Activated B cell treated with CpG ODN at 0.5 μM for 24 hours (primary cell): ENCODE measurements around the gene KANSL3. TPM values are rescaled to one million over a fixed set of nuclear protein-coding genes. Genes with fewer than 3 reads are reported as not detected.

Experiments
- ATAC-seq: fragments of 200-7000 bp; cut with Tn5 transposase; one replicate; pipeline ENCODE4 v1.10.0; 2021; ENCODE audit warnings: low read depth, mild to moderate bottlenecking, moderate library complexity
- CTCF ChIA-PET: fragments of 350-600 bp; sonication (Branson Sonifier 250); formaldehyde crosslinking; loops from one replicate; lab custom pipeline; 2021; ENCODE audit warnings: antibody characterized with exemption; lab: Charles Lee
- POLR2A ChIA-PET: fragments of 350-600 bp; sonication (Branson Sonifier 250); formaldehyde crosslinking; loops from one replicate; lab custom pipeline; 2021; ENCODE audit warnings: antibody characterized with exemption; lab: Charles Lee
- DNase-seq: peaks from one replicate; pipeline ENCODE4 v3.0.0; 2022
- H3K27ac Mint-ChIP-seq: one replicate; pipeline ENCODE4 v1.8.0; 2020; ENCODE audit warnings: mixed read lengths
- H3K27me3 Mint-ChIP-seq: one replicate; pipeline ENCODE4 v1.8.0; 2021; ENCODE audit warnings: mixed read lengths
- H3K36me3 Mint-ChIP-seq: one replicate; pipeline ENCODE4 v1.8.0; 2021; ENCODE audit warnings: low read depth, mixed read lengths
- H3K4me1 Mint-ChIP-seq: one replicate; pipeline ENCODE4 v1.8.0; 2021; ENCODE audit warnings: mixed read lengths
- H3K4me3 Mint-ChIP-seq: one replicate; pipeline ENCODE4 v1.8.0; 2020; ENCODE audit warnings: mild to moderate bottlenecking, mixed read lengths
- H3K9me3 Mint-ChIP-seq: one replicate; pipeline ENCODE4 v1.8.0; 2020; ENCODE audit warnings: mixed read lengths
- intact Hi-C: fragments of 100-400 bp; cut with micrococcal nuclease; formaldehyde crosslinking; loops from one replicate; pipeline ENCODE4 v1.15.1; 2024
- total RNA-seq: library from RNA; stranded (reverse); gene quantifications from 2 replicates; pipeline ENCODE4 v1.2.3, GENCODE V29; 2022
- TF ChIP-seq, protein P1 (sequence below): fragments of 200-600 bp; IDR thresholded peaks from one replicate; pipeline ENCODE4 v1.8.0; 2022; ENCODE audit warnings: antibody characterized with exemption, mild to moderate bottlenecking

The KANSL3 gene
- total RNA-seq, 1 donor from 2014 or later, result 31.4 TPM

DNA sequence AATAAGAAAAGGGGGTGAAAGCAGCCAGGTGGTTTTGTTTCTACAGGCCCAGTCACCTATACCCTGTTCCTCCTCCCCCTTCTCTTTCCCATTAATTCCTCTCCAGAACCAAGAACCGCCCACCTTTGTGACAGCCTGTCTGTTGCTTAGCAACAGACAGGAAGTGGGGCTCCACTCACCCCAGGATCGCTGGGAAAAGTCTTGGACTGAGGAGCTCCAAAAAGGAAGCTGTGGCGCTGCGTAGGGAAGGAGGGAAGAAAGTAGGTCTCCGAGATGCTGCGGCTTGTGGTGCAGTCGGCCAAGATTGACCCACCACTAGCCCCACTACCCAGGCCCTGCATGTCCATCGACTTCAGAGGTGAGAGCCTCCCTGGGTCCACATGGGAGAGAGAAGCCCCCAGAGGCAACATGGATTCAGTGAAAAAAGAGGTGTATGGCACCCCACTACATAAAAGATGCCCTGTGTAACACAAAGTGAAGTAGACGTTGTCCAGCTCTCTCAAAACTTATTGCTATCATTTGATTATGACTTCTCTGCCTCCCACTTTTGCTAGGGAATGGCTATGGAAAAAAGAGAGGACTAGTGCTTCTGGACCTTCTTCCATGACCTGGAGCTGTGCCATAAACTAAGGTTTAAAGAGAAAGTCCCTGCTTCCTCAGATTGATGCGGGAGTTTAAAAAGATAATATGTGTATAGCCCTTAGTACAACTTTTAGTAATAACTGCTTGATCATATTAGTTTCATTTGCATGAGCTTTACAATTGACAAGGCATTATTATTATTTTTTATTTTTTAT lies 4.7 kb upstream of the KANSL3 start, which contains the start of gene FER1L5:
Gene FER1L5, plus strand, starts transcription at position 201 of the 797 bp plus-strand sequence. Its CDS starts 73 bp downstream, at position 274.
- POLR2A ChIA-PET, result no interaction called here
- Mint-ChIP-seq H3K4me1 (peaks cover 4% of the 10 kb centered on the region), H3K9me3 (no peaks in the 10 kb centered on the region), H3K4me3 (no peak within 1 kb of the TSS), H3K36me3 (no peaks in the 10 kb centered on the region), H3K27me3 (no peaks in the 10 kb centered on the region), H3K27ac (no peak within 1 kb of the TSS)
- intact Hi-C loops, result no loop called here
- TF ChIP-seq, protein P1, sequence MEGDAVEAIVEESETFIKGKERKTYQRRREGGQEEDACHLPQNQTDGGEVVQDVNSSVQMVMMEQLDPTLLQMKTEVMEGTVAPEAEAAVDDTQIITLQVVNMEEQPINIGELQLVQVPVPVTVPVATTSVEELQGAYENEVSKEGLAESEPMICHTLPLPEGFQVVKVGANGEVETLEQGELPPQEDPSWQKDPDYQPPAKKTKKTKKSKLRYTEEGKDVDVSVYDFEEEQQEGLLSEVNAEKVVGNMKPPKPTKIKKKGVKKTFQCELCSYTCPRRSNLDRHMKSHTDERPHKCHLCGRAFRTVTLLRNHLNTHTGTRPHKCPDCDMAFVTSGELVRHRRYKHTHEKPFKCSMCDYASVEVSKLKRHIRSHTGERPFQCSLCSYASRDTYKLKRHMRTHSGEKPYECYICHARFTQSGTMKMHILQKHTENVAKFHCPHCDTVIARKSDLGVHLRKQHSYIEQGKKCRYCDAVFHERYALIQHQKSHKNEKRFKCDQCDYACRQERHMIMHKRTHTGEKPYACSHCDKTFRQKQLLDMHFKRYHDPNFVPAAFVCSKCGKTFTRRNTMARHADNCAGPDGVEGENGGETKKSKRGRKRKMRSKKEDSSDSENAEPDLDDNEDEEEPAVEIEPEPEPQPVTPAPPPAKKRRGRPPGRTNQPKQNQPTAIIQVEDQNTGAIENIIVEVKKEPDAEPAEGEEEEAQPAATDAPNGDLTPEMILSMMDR, result no peak
- DNase-seq (no peak), ATAC-seq (no peak)
- CTCF ChIA-PET, result no interaction called here

DNA sequence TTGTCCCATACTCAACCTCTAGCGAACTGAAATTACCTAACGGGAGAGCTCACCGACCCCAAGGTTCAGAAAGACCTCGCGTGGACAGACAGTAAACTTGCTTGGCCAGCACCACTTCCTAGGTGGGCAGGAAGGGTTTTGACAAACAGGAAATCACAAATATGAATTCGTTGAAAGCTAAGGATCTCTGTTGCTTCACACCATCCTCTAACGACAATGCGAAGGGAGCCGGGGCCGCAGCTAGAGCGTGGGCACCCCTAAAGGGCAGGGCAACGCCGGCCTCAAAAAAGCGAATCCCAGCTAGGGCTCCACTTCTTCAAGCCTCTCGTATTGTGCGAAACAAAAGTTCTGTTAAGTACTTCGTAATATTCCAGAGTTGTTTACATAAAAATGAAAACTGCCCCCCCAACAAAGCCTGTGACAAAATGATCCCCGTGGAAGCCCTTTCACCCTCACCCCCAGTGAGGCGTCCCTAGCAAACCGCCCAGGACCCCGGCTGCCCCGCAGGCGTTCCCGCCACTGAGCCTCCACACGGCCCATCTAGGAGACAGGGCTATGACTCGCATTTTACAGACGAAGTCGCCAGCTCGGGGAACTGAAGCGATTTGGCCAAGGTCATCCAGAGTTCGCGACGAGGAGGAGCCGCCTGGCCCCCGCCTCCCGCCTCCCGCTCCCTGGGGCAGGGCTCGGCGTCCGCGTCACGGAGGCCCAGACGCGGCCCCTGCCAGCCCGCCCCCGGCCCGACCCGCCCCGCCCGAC lies 548 bp downstream of the KANSL3 start:
- POLR2A ChIA-PET, result interaction anchor here (0.6 to 2.1 kb wide), 8 partner anchors 33 to 220 kb away, joined by 3 to 14 read pairs (median 5); partner anchors contain the start of genes ANKRD39, ARID5A, CNNM3 and CNNM4
- DNase-seq (no peak), ATAC-seq (peak; percentile 82)
- intact Hi-C loops, result loop anchor here (1.0 to 5.0 kb wide), 9 partner anchors 101 to 1010 kb away; partner anchors contain the start of genes ANKRD36, ANKRD39, ARID5A and CIAO1
- TF ChIP-seq, protein P1, result no peak
- Mint-ChIP-seq H3K36me3 (peaks cover 26% of the 10 kb centered on the region), H3K9me3 (no peaks in the 10 kb centered on the region), H3K27me3 (no peaks in the 10 kb centered on the region), H3K4me3 (peak overlapping the region; percentile 93), H3K4me1 (peaks cover 36% of the 10 kb centered on the region), H3K27ac (peak overlapping the region; percentile 84)
- CTCF ChIA-PET, result no interaction called here

DNA sequence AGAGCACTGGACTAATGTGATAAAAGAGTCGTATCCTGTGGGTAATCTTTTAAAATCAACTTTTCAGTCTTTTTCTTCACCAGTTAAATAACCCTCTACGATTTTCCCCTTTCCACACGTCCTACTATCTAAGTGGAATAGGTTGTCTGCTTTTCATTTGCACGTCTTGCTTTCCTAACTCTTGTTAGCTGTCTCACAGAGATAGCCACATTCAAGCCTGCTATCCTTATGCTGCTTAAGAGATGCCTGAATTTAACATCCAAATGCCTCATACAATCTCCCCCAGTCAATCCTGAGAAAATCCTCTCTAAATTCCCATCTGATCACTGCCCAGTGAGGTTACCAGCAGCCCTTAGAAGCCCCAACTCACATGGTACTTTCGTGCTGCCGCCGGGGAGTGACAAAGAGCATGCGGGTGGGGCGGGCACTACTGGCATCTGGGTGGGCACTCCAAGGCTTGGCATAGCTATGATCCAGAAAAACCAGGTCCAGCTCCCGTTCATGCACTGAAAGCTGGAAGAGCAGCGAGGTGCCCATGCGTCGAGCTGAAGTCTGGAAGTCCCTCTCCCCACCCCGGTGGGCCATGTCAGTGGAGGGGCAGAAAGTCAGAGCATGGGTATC lies 1.5 kb downstream of the KANSL3 start:
- ChIA-PET CTCF (no interaction called here), POLR2A (interaction anchor here (1.1 to 2.1 kb wide), 4 partner anchors 99 to 221 kb away, joined by 3 to 5 read pairs (median 4); partner anchors contain the start of genes ANKRD39 and ARID5A)
- ATAC-seq, result no peak
- Mint-ChIP-seq H3K27ac (no peak overlapping the region), H3K27me3 (no peaks in the 10 kb centered on the region), H3K36me3 (peaks cover 35% of the 10 kb centered on the region), H3K4me1 (peaks cover 38% of the 10 kb centered on the region), H3K4me3 (peak overlapping the region; percentile 93), H3K9me3 (no peaks in the 10 kb centered on the region)
- DNase-seq, result no peak
- TF ChIP-seq, protein P1, result no peak
- intact Hi-C loops, result loop anchor here (1.0 to 5.0 kb wide), 4 partner anchors 100 to 1011 kb away; partner anchors contain the start of genes ANKRD36, ARID5A and COX5B

DNA sequence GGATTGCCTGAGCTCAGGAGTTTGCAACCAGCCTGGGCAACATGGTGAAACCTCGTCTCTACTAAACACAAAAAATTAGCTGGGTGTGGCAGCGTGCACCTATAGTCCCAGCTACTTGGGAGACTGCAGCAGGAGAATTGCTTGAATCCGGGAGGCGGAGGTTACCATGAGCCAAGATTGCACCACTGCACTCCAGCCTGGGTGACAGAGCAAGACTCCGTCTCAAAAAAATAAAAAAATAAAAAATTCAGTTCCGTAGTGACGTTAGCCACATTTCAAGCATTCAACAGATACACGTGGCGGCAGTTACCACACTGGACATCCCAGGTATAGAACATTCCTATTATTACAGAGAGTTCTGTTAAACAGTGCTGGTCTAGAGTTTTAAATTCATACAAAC lies 4.5 kb downstream of the KANSL3 start:
- POLR2A ChIA-PET, result interaction anchor here (0.7 kb wide), 1 partner anchor 77 kb away, joined by 3 read pairs; no protein-coding TSS in a partner anchor
- TF ChIP-seq, protein P1, result no peak
- intact Hi-C loops, result no loop called here
- no peaks in the 10 kb centered on the region for H3K9me3 Mint-ChIP-seq
- peaks cover 59% of the 10 kb centered on the region for H3K36me3 Mint-ChIP-seq
- no peak for ATAC-seq
- no peak overlapping the region for H3K4me3 Mint-ChIP-seq
- no peak overlapping the region for H3K27ac Mint-ChIP-seq
- CTCF ChIA-PET, result interaction anchor here (0.7 kb wide), 1 partner anchor 516 kb away, joined by 3 read pairs; no protein-coding TSS in a partner anchor
- no peaks in the 10 kb centered on the region for H3K27me3 Mint-ChIP-seq
- H3K4me1 Mint-ChIP-seq, result peaks cover 35% of the 10 kb centered on the region
- DNase-seq, result no peak
